Activated CD8-positive, alpha-beta memory T cell treated with anti-CD3 and anti-CD28 coated beads, Interleukin-2, amount 50 U/mL, for 24 hours (primary cell): Measurements from ENCODE around the gene RPTOR.

Experiments
- DNase-seq: peaks from one replicate; pipeline ENCODE4 v3.0.0-alpha.2; 2020; ENCODE audit errors: extremely low read depth

Gene RPTOR

DNA sequence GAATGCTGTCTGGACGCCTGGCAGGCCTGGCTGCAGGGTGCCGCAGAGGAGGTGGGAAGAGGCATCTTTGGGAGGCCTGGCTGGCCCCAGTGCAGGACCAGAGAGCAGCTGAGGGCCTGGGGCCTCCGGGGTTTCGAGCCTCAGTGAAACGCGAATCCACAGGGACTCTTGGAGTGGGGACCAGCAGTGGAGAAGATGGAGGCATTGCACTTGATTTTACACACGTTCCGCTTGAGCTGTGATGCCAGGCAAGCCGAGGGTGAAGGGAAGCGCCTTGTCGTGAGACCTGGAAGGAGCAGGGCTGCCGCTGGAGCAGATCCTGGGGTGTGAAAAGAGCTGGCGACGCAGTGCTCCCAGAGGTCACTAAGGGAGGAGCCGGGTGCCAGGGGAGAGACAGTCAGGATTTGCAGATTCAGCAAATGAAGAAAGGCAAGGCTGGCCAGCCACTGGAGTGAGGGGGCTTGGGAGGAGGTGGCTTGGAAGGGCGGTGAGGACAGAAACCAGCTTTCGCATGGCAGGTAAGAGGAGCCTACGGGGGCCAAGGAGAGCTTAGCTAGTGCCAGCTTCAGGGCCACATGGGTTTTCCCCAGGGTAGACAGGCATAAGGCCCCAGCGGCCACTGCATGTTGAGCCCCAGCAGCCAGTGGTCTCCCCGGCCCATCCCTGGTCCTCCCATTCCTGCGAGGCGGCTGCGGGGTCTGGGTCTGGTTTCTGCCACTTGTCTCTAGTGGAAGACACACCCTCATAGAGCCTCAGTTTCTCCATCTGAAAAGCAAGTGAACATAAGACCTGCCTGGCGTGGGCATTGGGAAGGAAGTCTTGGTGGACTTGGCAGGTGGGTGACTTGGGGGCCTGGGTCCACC, 271.8 kb downstream of the RPTOR start:
- no peak for DNase-seq

GRCh38 chr17:80817321-80817845, 272.7 kb downstream of the RPTOR start:
- no peak for DNase-seq

DNA sequence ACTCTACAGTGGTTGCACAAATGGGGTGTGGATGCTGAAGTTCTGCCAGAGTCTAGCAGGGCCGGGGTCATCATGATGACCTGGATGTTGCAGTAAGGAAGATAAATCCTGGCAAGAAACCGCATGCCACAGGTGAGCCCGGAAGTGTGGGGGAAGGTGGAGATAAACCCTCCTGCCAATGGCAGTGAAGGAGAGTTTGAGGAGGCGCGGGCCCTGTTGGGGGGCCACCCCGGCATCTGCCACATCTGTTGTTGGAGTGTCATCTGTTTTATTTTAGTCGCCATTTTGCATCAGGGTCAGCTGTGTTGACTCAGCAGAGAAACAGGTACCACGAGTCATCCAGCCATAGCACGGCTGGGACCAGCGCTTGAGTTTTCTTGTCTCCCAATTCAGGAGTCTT, 273.2 kb downstream of the RPTOR start:
- DNase-seq = no peak

DNA sequence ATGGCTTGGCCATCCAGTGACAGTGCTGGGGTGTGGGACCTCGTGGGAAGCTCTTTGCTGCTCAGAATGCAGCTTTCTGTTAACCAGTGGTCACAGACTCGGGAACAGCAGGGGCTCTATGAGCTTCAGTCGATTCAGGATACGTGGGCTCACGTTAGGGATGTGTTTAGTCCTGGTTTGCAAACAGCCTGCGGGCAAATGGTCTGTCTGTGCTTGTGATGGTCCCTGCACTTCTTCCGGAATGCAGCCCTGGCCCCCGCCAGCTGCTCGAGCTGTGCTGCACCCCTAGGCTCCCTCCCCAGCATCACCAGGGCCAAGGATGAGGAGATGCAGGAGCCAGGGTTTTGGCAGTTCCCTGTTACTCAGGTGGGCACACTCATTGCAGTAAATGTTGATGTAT, 274.2 kb downstream of the RPTOR start:
- no peak for DNase-seq

- DNase-seq = no peak
These were observed 275.0 kb downstream of the RPTOR start for GRCh38 chr17:80819422-80820164.

DNA sequence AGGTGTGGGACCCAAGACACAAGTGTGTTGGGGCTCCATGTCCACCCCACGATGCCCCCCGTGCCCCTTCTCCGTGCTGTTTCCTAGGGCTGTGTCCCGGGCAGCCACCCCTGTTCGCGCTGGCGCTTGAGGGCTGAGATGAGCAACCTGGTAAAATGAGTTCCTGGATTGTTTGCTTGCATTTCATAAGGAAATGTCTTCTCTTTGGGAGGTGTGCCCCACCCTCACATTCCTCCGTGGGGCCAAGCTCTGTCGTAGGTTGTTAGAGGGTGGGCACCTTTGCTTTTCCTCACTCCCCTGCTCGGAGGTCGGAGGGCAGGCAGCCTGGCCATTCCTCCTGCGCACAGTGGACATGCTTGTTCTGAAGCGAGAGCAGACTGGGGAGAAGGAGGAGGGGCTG, 275.7 kb downstream of the RPTOR start:
- no peak for DNase-seq

DNA sequence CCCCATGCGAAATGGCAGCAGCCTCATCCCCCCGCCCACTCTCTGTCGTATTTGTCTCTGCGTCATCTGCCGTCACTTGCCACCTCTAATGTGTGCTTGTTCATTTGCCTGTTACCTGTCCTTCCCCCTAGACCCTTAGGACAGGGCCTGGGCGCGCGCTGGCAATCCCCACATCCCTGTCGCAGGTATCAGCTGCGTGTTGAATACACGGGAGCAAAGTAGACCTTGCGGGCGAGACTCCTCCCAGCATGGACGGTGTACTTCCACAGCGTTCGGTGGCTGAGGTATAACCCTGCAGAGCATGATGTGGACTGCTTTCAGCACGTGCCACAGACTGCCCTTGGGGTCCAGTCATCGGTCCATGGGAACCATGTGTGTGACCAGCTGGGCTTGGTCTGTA, 276.9 kb downstream of the RPTOR start:
- no peak for DNase-seq

DNA sequence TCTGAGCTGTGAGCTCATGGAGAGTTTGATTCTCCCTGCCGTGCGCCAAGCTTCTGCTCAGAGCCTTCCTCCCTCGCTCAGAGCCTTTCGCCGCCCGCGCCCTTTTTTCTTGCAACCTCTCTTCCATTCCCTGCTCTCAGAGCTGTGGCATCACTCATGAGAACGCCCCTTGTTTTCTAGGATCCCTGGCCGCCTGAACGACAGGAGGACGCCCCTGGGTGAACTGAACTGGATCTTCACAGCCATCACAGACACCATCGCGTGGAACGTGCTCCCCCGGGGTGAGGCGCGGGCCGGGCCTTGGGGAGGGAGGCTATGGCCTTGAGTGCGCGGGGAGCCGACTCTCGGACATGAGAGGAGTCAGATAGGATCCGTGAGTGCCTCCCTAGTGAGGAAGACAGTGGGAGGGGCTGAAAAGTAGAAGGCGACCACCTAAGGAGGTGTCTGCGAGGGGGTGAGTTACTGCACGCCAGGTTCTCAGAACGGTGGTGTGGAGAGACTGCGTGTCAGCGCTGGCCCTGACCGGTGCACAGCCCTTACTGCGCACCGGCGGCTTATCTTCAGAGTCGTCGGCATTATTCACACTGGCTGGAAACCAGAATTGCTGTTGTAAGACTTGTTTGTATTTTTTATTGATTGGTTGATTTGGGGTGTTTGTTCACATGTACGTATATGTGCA, 277.5 kb downstream of the RPTOR start:
- no peak for DNase-seq

DNA sequence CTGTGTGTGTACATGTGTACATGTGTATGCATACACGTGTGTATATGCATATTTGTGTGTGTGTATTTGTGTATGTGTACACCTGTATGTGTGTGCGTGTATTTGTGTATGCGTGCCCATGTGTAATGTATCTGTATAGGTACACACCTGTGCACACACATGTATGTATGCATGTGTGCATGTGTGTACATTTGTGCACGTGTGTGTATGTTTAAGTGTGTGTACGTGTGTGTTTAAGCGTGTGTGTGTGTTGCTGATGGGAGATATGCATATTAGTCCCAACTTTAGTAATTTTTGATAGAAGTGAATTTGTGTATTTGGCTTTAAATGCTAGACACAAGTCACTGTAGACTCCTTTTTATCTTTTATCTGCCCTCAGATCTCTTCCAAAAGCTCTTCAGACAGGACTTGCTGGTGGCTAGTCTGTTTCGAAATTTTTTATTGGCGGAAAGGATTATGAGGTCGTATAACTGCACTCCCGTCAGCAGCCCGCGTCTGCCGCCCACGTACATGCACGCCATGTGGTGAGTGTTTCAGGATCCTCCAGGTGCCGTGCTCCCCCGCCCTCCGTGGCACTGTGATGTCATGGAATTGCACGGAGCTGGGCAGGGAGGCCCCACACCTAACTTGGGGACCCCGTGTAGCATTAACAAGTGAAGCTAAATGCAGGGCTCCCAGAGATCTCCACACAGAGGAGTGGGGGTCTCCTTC, 278.2 kb downstream of the RPTOR start:
- DNase-seq = no peak

- no peak for DNase-seq
These were observed 280.2 kb downstream of the RPTOR start for GRCh38 chr17:80824549-80825470.

DNA sequence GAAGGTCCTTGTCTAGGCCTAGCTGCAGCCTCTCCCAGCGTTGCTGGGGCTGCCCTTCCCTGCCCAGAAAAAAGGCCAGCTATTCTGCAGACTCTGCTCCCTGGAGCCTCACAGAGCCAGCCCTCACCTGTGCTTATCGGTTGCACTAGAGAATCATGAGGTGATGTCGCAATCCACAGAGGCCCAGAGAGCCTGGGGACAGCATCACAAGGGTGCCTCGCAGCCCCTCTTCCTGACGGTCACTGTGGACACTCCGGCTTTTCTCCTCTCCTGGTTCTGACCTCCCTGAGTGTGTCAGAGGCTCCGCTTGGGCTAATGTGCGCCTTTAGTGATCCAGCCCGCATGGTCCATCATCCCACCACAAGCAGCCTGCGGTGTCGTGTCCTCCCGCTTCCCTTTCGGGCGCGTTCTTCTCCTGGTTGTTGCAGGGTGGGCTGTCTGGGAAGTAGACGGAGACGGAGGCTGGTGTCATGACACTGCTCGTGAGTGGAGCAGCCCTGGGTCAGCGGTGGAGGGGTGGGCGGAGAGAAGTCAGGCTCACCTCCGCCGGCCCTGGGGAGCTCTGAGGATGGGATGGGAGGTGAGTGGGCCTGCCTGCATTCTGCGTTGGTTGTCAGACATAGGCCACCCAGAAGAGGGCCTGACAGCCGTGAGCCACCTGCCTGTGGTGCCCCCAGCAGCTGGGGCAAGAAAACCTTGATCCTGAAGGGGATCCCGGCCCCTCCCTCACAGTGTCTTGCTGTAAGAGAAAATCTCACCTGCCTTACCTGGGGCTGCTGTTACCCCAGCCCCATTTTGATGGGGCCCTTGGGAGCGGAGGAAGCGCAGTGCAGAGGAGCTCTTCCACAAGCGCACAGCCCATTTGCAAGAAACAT, 281.1 kb downstream of the RPTOR start:
- no peak for DNase-seq

DNA sequence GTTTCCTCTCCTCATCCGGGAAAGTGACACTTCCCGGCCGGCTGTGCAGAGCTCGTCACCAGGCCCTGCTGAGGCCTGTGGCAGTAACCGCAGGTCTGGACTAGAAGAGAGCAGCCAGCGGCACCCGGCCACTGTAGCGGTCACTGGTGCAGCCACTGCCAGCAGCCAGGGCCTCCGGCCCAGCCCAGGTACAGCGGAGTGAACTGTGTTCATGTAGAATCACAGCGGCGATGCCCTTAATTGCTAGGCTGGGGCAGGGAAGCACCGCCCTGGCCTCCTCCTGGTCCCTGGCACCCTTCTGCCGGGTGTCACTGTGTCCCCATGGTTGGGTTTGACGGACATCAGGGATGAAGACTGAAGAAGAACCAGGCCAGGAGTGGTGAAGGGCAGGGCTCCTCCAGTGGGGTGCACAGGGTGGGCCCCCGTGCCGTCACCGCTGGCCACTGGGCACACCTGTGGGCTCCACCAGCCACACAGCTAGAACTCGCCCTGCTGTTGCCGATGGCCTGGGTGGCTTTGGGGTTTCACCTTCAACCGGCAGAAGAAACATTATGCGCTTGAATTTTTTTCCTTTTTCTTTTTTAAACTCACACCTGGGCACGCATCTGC, 281.8 kb downstream of the RPTOR start:
- no peak for DNase-seq

DNA sequence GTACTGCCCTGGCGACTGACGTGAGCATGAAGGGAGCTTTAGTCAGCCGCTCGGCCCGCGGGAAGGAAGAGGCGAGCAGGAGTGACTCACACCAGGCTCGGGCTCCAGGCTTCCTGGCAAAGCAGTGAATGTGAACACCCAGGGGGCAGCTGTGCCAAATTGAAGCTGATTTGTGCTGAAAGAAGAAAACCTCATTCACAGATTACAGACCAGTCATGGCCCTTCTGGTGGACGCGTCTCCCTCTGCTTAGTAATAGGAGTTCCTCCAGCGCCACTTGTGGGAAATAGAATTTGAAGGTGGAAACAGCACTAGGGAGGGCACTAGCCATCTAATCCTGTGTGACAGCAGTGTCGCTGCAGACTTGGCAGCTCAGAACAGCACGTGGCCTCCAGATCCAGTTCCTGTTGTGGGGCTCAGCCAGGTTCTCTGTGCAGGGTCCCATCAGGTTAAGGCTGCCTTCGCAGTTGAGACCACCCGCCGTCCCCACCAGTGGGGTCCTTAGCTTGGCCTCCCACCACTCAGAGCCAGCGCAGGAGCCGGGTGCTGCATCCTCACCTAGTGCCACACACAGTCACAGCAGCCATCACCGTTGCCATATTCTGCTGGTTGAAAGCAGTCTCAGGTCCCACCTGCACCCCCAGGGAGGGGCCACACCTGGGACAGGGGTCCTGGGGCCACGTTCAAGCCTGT, 282.5 kb downstream of the RPTOR start:
- DNase-seq = no peak

DNA sequence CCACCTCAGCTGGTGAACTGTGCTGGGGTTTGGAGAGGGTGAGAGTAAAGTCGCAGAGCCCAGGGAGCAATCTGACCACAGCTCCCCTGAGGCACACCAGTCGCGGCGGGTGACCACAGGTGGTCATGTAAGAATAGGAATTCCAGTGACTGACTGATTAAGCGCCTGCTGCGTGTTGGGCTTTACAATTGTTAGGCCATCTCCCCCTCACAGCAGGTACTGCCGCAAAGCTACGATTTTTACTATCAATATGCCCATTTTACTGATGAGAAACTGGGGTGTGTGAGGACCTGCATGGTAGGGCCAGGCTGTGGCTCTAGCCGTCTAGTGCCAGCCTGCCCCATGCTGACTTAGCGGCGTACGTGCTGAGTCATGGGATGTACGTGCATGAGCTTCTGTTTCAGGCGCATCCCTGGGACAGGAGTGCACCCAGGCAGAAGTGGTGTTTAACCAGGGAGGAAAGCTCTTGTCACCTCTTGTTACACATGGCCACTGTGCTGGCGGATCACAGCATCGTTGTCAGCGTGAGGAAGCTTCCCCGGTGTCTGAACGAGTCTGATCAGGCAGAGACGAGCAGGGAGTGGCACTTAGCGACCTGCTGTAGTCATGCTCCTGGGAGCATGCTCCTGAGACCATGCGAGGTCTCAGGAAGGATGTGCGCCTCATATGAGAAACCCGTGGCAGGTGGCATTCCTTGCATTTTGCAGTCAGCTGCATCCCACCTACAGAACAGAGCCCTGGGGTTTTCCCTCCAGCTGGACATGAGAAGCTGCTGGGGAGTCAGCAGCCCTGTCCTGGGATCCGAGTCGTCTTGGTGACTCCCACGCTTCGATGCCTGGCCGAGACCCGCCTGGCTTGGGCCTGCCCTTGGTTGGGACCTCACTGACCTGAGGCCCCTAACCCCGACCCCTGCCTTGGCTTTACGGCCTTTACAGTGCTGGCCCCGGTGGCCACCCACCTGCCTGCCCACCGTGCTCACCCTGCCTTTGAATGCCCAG, 283.3 kb downstream of the RPTOR start:
- no peak for DNase-seq

GRCh38 chr17:80829166-80829813, 284.7 kb downstream of the RPTOR start:
- DNase-seq = no peak

GRCh38 chr17:80830020-80830780, 285.6 kb downstream of the RPTOR start:
- no peak for DNase-seq
